HCEC 1CT (cell line): ENCODE measurements around the gene EPS8.

Experiments
- DNase-seq: peaks from one replicate; pipeline ENCODE4 v3.0.0-alpha.2; 2017

EPS8 gene

GRCh38 chr12:15597125-15597830 lies 191.9 kb downstream of the EPS8 start:
- DNase-seq, result no peak

GRCh38 chr12:15596174-15596573 lies 193.0 kb downstream of the EPS8 start:
- no peak for DNase-seq

- DNase-seq, result no peak
Observed at GRCh38 chr12:15592934-15593333, 196.3 kb downstream of the EPS8 start.

GRCh38 chr12:15591811-15592210 lies 197.4 kb downstream of the EPS8 start:
- no peak for DNase-seq

- DNase-seq, result peak; percentile 66
Observed at GRCh38 chr12:15590180-15590826, 198.9 kb downstream of the EPS8 start.

GRCh38 chr12:15589328-15590032 lies 199.7 kb downstream of the EPS8 start:
- peak; percentile 39 for DNase-seq

GRCh38 chr12:15584366-15585041 lies 204.7 kb downstream of the EPS8 start:
- DNase-seq, result peak; percentile 72

GRCh38 chr12:15583804-15584203 lies 205.4 kb downstream of the EPS8 start:
- DNase-seq, result no peak

GRCh38 chr12:15581006-15581405 lies 208.2 kb downstream of the EPS8 start:
- DNase-seq, result peak; percentile 63

- DNase-seq, result no peak
Observed at GRCh38 chr12:15580431-15580830, 208.8 kb downstream of the EPS8 start.

- DNase-seq, result no peak
Observed at GRCh38 chr12:15575671-15576541, 213.3 kb downstream of the EPS8 start.

- no peak for DNase-seq
Observed at GRCh38 chr12:15574353-15574752, 214.8 kb downstream of the EPS8 start.
